Islet of Langerhans (tissue), 1 donor: ENCODE data around the gene MDM2.
"Not testable (repeated sequence)": the region's sequence is repeated elsewhere in the genome, so short reads cannot be mapped to it uniquely, and the experiment has no call there.

Source experiments
- FAIRE-seq: peaks from one replicate; lab custom pipeline; 2011; peaks lifted over from hg19 to GRCh38; lab: Jason Lieb, UNC

The MDM2 gene

GRCh38 chr12:68827895-68828671 is 20.1 kb downstream of the MDM2 start:
- FAIRE-seq = no peak

GRCh38 chr12:68828672-68829068 is 20.7 kb downstream of the MDM2 start:
- no peak for FAIRE-seq

DNA sequence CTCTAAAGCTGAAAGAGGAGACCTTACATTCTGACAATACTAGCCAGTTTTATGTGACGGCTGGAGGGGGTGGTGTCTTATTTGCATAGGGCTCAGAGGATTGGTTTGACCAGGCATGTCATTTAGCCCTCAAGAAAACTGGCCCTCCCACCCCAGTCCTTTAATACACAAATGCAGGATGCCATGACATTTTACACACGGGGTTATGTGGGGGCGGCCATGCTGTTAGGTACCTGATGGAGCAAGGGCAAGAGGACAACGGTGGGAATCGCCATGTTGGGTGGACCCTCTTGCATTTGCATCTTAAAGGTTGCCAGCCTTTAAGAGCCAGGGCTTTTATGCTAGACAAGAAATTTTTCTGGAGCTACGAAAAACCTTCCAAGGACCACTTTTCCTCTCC is 23.3 kb downstream of the MDM2 start:
- FAIRE-seq = no peak

DNA sequence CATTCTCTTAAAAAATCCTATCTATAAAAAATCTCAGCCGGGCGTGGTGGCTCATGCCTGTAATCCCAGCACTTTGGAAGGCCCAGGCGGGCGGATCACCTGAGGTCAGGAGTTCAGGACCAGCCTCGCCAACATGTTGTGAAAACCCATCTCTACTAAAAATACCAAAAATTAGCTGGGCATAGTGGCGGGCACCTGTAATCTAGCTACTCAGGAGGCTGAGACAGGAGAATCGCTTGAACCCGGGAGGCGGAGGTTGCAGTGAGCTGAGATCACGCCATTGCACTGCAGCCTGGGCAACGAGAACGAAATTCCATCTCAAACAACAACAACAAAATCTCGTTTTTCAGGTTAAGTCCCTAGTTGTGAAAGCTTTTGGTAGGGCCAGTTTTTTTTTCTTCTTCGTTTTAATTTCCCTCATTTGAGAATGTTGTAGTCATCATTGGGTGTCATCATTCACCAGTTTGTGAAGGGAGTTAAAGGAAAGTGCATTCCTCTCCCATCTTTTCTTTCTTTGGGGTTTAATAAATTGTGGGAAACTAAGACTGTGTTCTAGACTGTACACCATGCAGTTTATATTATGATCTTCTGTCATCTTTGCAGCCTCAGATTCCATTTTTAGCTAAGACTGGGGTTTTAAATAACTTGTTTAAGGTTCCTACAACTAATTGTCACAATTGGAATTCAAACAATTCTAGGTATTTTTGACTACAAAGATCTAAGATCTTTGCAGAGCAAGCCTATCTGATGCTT is 23.9 kb downstream of the MDM2 start:
- FAIRE-seq = no peak

DNA sequence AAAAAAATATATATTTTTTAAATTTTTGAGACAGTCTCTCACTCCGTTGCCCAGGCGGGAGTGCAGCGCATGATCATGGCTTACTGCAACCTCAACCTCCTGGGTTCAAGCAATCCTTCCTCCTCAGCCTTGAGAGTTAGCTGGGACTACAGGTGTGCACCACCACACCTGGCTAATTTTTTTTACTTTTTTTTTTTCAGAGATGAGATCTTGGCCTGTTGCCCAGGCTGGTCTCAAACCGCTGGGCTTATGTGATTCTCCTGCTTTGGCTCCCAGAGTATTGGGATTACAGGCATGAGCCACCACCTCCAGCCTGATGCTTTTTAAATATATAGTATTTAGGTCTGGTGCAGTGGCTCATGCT is 24.5 kb downstream of the MDM2 start:
- FAIRE-seq = no peak

GRCh38 chr12:68833508-68833907 is 25.5 kb downstream of the MDM2 start:
- no peak for FAIRE-seq

- no peak for FAIRE-seq
Measured at GRCh38 chr12:68835333-68835908, 27.4 kb downstream of the MDM2 start.

- no peak for FAIRE-seq
Measured at GRCh38 chr12:68837215-68837614, 29.2 kb downstream of the MDM2 start.

DNA sequence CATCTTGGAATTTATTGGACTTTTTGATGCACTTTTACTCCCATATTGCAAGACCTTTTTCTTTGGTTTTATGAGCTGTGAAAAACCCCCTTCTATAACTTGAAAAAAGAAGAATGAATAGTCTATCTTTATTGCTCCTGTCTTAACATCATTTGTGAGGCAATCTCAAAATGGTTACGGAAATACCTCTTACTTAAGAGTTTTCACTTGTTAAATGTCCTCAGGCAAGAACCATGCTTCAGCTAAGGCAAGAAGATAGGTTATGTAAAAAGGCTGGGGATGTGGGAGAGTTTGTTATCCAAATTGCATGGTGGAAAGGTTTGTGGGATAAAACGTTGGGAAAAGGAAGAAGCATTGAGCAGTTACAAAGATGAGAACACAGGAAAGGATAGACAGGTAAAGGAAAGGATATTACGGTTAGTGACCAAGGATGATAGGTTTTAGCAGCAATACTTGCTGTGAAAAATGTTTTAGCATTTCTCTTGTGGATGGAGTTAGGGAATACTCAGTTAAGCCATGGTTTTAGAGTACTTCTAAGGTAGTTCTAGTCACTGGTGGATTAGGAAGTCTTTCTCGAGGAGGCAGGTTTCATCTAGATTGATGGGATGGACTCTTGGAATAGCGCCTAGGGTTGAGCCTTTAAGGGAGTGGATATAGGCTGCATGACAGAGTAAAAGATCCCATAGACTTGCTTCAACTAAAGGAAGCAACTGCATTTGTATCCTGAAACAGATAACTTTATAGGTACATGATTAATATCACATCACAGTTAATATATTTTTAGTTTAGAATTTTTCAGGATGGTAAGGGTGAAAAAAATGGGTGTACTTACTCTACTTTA is 30.3 kb downstream of the MDM2 start:
- no peak for FAIRE-seq

DNA sequence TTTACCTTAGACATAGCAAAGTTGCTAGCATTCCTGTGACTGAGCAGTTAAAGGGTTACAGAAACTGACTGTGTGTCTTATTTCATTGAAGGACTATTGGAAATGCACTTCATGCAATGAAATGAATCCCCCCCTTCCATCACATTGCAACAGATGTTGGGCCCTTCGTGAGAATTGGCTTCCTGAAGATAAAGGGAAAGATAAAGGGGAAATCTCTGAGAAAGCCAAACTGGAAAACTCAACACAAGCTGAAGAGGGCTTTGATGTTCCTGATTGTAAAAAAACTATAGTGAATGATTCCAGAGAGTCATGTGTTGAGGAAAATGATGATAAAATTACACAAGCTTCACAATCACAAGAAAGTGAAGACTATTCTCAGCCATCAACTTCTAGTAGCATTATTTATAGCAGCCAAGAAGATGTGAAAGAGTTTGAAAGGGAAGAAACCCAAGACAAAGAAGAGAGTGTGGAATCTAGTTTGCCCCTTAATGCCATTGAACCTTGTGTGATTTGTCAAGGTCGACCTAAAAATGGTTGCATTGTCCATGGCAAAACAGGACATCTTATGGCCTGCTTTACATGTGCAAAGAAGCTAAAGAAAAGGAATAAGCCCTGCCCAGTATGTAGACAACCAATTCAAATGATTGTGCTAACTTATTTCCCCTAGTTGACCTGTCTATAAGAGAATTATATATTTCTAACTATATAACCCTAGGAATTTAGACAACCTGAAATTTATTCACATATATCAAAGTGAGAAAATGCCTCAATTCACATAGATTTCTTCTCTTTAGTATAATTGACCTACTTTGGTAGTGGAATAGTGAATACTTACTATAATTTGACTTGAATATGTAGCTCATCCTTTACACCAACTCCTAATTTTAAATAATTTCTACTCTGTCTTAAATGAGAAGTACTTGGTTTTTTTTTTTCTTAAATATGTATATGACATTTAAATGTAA is 31.5 kb downstream of the MDM2 start:
- no peak for FAIRE-seq

- FAIRE-seq = not testable (repeated sequence)
Measured at GRCh38 chr12:68841175-68841574, 33.2 kb downstream of the MDM2 start.

GRCh38 chr12:68841717-68842116 is 33.7 kb downstream of the MDM2 start:
- FAIRE-seq = no peak

DNA sequence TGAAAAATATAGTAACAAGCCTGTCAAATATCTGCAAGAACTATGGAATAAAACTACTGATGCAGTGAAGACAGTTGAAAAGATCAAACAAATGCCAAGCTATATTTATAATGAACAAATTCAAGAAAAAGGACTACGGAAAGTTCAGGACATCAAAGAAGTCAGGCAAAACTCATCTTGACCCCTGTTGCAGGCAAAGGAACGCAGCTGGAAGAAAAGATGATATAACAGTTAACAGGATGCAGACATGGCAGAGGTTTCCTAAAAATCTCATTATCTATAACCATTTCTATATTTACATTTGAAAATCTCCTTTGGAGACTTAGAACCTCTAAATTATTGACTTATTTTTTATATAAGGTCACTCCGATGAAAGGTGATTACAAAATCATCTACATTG is 34.1 kb downstream of the MDM2 start:
- FAIRE-seq = no peak

- no peak for FAIRE-seq
Measured at GRCh38 chr12:68842784-68843567, 35.0 kb downstream of the MDM2 start.

GRCh38 chr12:68844318-68844745 is 36.4 kb downstream of the MDM2 start:
- no peak for FAIRE-seq

GRCh38 chr12:68844788-68845695 is 37.1 kb downstream of the MDM2 start:
- FAIRE-seq = no peak

DNA sequence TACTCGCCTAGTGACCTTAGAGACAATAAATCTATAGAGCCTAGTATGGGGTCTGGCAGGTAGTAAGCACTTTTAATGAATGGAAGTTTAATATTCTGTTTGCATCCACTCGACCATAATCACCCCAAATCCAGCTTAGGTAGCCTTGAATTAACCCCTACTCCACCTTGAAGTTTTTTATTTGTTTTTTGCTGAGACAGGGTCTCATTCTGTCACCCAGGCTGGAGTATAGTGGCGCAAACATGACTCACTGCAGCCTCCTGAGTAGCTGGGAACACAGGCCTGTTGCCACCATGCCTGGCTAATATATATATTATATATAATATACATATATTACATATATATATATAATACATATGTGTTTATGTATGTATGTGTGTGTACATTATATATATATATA is 38.8 kb downstream of the MDM2 start:
- FAIRE-seq = no peak

- no peak for FAIRE-seq
Measured at GRCh38 chr12:68850390-68850789, 42.4 kb downstream of the MDM2 start.

- FAIRE-seq = no peak
Measured at GRCh38 chr12:68851592-68852306, 43.8 kb downstream of the MDM2 start.
